ENCODE measurements around the gene GDPD5. TPM values are rescaled to one million over a fixed set of nuclear protein-coding genes. Genes with fewer than 3 reads are reported as not detected.

GDPD5 gene
- total and polyA plus RNA-seq, 2 donors (not counting 3 experiments of a cell fraction or from before 2014, with no cell fraction given) = 60.2 to 79.2 TPM

- no peaks in the 10 kb centered on the region for H3K27me3 ChIP-seq (ENCODE audit: control insufficient read depth in 2 of 2, insufficient read depth in 2 of 2, low read length in 2 of 2)
- H3K79me2 ChIP-seq (ENCODE audit: control insufficient read depth, insufficient read depth, low read length) = peaks cover 9% of the 10 kb centered on the region
- H2AFZ ChIP-seq (ENCODE audit: low read depth, low read length) = no peak overlapping the region
- no peaks in the 10 kb centered on the region for H3K9me1 ChIP-seq (replicated peaks; ENCODE audit: control insufficient read depth, extremely low read depth, insufficient read depth, low read length)
- dilution Hi-C loops (cut with MboI; ENCODE audit: extremely low pct_ligation_motif_present, low sequenced_read_pairs) = no loop called here
- FAIRE-seq = no peak
- H3K9ac ChIP-seq (replicated peaks; ENCODE audit: extremely low read depth, insufficient read depth, low read length) = no peak overlapping the region
- peaks cover 3% of the 10 kb centered on the region for H3K4me1 ChIP-seq (ENCODE audit: control insufficient read depth, extremely low read depth, insufficient read depth, low read length)
- POLR2A ChIA-PET = no interaction called here
- TF ChIP-seq MAX (IDR thresholded peaks at IDR 0.05; ENCODE audit: insufficient read depth, insufficient read length) (no peak), POLR2AphosphoS5 (IDR thresholded peaks at IDR 0.05; ENCODE audit: insufficient read depth, low read depth, low read length) (no peak), FOS (IDR thresholded peaks at IDR 0.05; ENCODE audit: borderline replicate concordance, insufficient read depth, low read length) (no peak), JUN (IDR thresholded peaks at IDR 0.05; ENCODE audit: borderline replicate concordance, insufficient read depth, insufficient read length, low read depth) (no peak), EZH2 (IDR thresholded peaks at IDR 0.05; ENCODE audit: borderline replicate concordance, low read depth, low read length, severe bottlenecking) (no peak), MYC (IDR thresholded peaks at IDR 0.05; ENCODE audit: low read depth, low read length) (no peak), POLR2A (IDR thresholded peaks at IDR 0.05; ENCODE audit: low read depth, low read length) (no peak), GATA2 (IDR thresholded peaks at IDR 0.05; ENCODE audit: insufficient read depth, insufficient read length, low read depth, low read length) (no peak), CTCF (IDR thresholded peaks at IDR 0.05; ENCODE audit: extremely low read depth in 1 of 2, insufficient read depth in 1 of 2, low read depth in 1 of 2, low read length in 2 of 2) (no peak)
- intact Hi-C loops (cut with micrococcal nuclease) = no loop called here
- H3K4me2 ChIP-seq (ENCODE audit: insufficient read depth, low read length) = no peak overlapping the region
- no TSS peak for BruUV-seq (replicated peaks)
- no peak for DNase-seq (ENCODE audit: low read depth, low spot score)
- H3K27ac ChIP-seq (ENCODE audit: insufficient read depth, low read depth, low read length) = no peak overlapping the region
- H3K36me3 ChIP-seq (ENCODE audit: control insufficient read depth in 2 of 2, extremely low read depth in 1 of 2, insufficient read depth in 2 of 2, low read length in 2 of 2) = peaks cover 23 to 58% of the 10 kb centered on the region in 2 experiments
- H3K4me3 ChIP-seq (replicated peaks in 1 of 3; ENCODE audit: insufficient read depth in 1 of 3, low read depth in 1 of 3, low read length in 3 of 3) = no peak overlapping the region
- no peaks in the 10 kb centered on the region for H4K20me1 ChIP-seq (replicated peaks; ENCODE audit: control insufficient read depth, extremely low read depth, insufficient read depth, low read length)
- H3K9me3 ChIP-seq (replicated peaks; ENCODE audit: control insufficient read depth, insufficient read depth, low read length) = no peaks in the 10 kb centered on the region
- CTCF ChIA-PET = interaction anchor here (9.1 kb wide), 1 partner anchor 11 kb away, joined by 107 read pairs; the partner anchor contains the start of gene SERPINH1
Measured at GRCh38 chr11:75572744-75573143, 47.0 kb upstream of the GDPD5 start.

All from endothelial cell of umbilical vein (primary cell).